OCI-LY1 (cell line): Measurements from ENCODE around the gene RNF151.
"Not testable (repeated sequence)": the region's sequence is repeated elsewhere in the genome, so short reads cannot be mapped to it uniquely, and the experiment has no call there.

Source experiments
- H2AFZ ChIP-seq: fragments of 200-600 bp; sonication (generic), shearing (Covaris generic); 2 replicates; pipeline ENCODE4 v1.6.0; 2014; ENCODE audit warnings: antibody characterized with exemption, mild to moderate bottlenecking, low read length
- H3F3A ChIP-seq: fragments of 200-600 bp; sonication (generic), shearing (Covaris generic); 2 replicates; pipeline ENCODE4 v1.6.0; 2014; ENCODE audit warnings: mild to moderate bottlenecking, antibody characterized with exemption, low read length, moderate library complexity; ENCODE audit not compliant: insufficient read depth
- H3K27ac ChIP-seq: fragments of 200-600 bp; sonication (generic); 2 replicates; pipeline ENCODE4 v1.5.1; 2014; ENCODE audit warnings: low read length, mixed run types, mild to moderate bottlenecking, low read depth; ENCODE audit not compliant: poor library complexity, severe bottlenecking
- H3K27me3 ChIP-seq: fragments of 200-600 bp; sonication (generic); 2 replicates; pipeline ENCODE4 v1.6.0; 2014; ENCODE audit warnings: antibody characterized with exemption, mild to moderate bottlenecking, low read length, moderate library complexity; ENCODE audit not compliant: insufficient read depth
- H3K36me3 ChIP-seq: fragments of 200-600 bp; sonication (generic); 2 replicates; pipeline ENCODE4 v1.6.1; 2014; ENCODE audit warnings: mild to moderate bottlenecking, antibody characterized with exemption, low read length, moderate library complexity, mixed read lengths; ENCODE audit not compliant: insufficient read depth
- H3K4me1 ChIP-seq: fragments of 200-600 bp; sonication (generic); 2 replicates; pipeline ENCODE4 v1.5.1; 2014; ENCODE audit warnings: mild to moderate bottlenecking, low read length, moderate library complexity; ENCODE audit not compliant: insufficient read depth, severe bottlenecking
- H3K4me2 ChIP-seq: fragments of 200-600 bp; sonication (generic), shearing (Covaris generic); 2 replicates; pipeline ENCODE4 v1.6.1; 2014; ENCODE audit warnings: low read length
- H3K4me3 ChIP-seq: fragments of 200-600 bp; sonication (generic); 2 replicates; pipeline ENCODE4 v1.5.1; 2014; ENCODE audit warnings: low read length, low read depth, mild to moderate bottlenecking, mixed read lengths; ENCODE audit not compliant: poor library complexity, severe bottlenecking
- H3K79me2 ChIP-seq: fragments of 200-600 bp; shearing (Covaris generic); 2 replicates; pipeline ENCODE4 v1.6.1; 2016; ENCODE audit warnings: mixed run types, low read length, mixed read lengths; ENCODE audit not compliant: insufficient read depth
- H3K9ac ChIP-seq: fragments of 200-600 bp; sonication (generic), shearing (Covaris generic); 2 replicates; pipeline ENCODE4 v1.6.1; 2014; ENCODE audit warnings: mild to moderate bottlenecking, low read length, mixed read lengths
- H3K9me2 ChIP-seq: fragments of 200-600 bp; sonication (generic), shearing (Covaris generic); 2 replicates; pipeline ENCODE4 v1.6.1; 2014; ENCODE audit warnings: low read depth, mild to moderate bottlenecking, low read length, mixed read lengths
- H3K9me3 ChIP-seq: fragments of 200-600 bp; shearing (Covaris generic); 2 replicates; pipeline ENCODE4 v1.6.1; 2014; ENCODE audit warnings: low read length, mixed read lengths
- H4K20me1 ChIP-seq: fragments of 200-600 bp; sonication (generic), shearing (Covaris generic); 2 replicates; pipeline ENCODE4 v1.6.0; 2016; ENCODE audit warnings: mild to moderate bottlenecking, low read length; ENCODE audit not compliant: insufficient read depth
- CTCF ChIP-seq: fragments of 200-600 bp; sonication (generic), shearing (Covaris generic); IDR thresholded peaks from 2 replicates; pipeline ENCODE4 v1.5.1; 2017; ENCODE audit warnings: mild to moderate bottlenecking, antibody characterized with exemption, low read length, moderate library complexity, mixed read lengths
- EZH2 ChIP-seq: fragments of 200-600 bp; sonication (generic), shearing (Covaris generic); IDR thresholded peaks from 2 replicates; pipeline ENCODE4 v1.8.0; 2017; ENCODE audit warnings: borderline replicate concordance, mixed run types, mild to moderate bottlenecking, antibody characterized with exemption, low read length, moderate library complexity, mixed read lengths

RNF151 gene

GRCh38 chr16:1918351-1919326 lies 48.0 kb upstream of the RNF151 start, which contains the start of gene HS3ST6:
Gene HS3ST6, minus strand, starts transcription at chr16:1918415. Its CDS starts 92 bp downstream, at chr16:1918323.
- H3K9me3 ChIP-seq = no peaks in the 10 kb centered on the region
- H3K27ac ChIP-seq = no peak within 1 kb of the TSS
- no peak within 1 kb of the TSS for H3K4me3 ChIP-seq
- no peak within 1 kb of the TSS for H3K9ac ChIP-seq
- no peaks in the 10 kb centered on the region for H3K9me2 ChIP-seq
- no peaks in the 10 kb centered on the region for H3F3A ChIP-seq
- peaks cover 3% of the 10 kb centered on the region; the same call in 1 of the 2 replicates for H3K27me3 ChIP-seq
- no peaks in the 10 kb centered on the region for H3K4me1 ChIP-seq
- H3K36me3 ChIP-seq = no peaks in the 10 kb centered on the region
- no peak within 1 kb of the TSS for H3K4me2 ChIP-seq
- no peak for TF ChIP-seq CTCF
- TF ChIP-seq EZH2 = no peak
- no peaks in the 10 kb centered on the region for H3K79me2 ChIP-seq
- no peaks in the 10 kb centered on the region for H4K20me1 ChIP-seq
- no peak within 1 kb of the TSS for H2AFZ ChIP-seq

DNA sequence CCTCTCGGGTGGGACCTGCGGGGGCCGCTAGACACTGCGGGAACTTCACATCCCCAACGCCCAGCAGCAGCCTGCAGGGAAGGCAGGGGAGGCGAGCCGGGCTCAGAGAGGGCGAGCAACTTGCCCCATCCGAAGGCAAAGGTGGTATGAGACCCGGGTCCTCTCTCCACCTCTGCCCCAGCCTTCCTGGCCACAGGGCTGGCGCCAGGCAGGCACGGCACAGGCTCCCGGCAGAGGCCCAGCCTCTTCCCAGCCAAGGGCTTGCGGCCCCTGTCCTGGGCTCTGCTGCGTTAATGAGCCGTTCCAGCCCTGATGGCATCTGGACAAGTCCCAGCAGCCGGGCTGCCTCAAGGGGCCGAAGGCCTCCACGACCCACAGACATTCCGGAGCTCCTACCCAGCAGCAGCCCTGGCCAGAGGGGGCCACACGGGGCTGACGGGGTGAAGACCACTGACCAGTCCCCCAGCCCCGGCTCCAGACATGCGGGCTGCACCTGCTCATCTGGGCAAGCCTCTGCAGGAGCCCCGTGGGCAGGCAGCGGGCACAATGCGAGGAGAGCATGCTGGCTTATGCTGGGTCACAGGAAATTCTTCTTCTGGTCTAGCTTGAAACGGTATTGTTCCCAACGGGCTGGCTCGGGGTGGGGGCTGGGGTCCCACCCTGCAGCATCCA lies 47.2 kb upstream of the RNF151 start:
- Histone ChIP-seq H3F3A (no peaks in the 10 kb centered on the region), H3K9ac (no peak overlapping the region), H2AFZ (no peak overlapping the region), H3K27ac (no peak overlapping the region), H3K27me3 (peaks cover 3% of the 10 kb centered on the region; the same call in 1 of the 2 replicates), H4K20me1 (no peaks in the 10 kb centered on the region), H3K4me3 (no peak overlapping the region), H3K9me3 (no peaks in the 10 kb centered on the region), H3K79me2 (no peaks in the 10 kb centered on the region), H3K9me2 (no peaks in the 10 kb centered on the region), H3K36me3 (no peaks in the 10 kb centered on the region), H3K4me2 (no peak overlapping the region), H3K4me1 (no peaks in the 10 kb centered on the region)
- TF ChIP-seq EZH2 (no peak), CTCF (no peak)

GRCh38 chr16:1920122-1920521 lies 46.5 kb upstream of the RNF151 start:
- not testable (repeated sequence) for H4K20me1 ChIP-seq, H3K27ac ChIP-seq, H2AFZ ChIP-seq, H3K9ac ChIP-seq, H3K27me3 ChIP-seq, H3K36me3 ChIP-seq, H3K9me2 ChIP-seq, H3K4me3 ChIP-seq, H3K4me2 ChIP-seq, H3K9me3 ChIP-seq, H3F3A ChIP-seq, H3K79me2 ChIP-seq, H3K4me1 ChIP-seq
